Chondrocyte (in vitro differentiated cells): ENCODE results near the gene MAP2K5. TPM values are rescaled to one million over a fixed set of nuclear protein-coding genes. Genes with fewer than 3 reads are reported as not detected.

Source experiments
- DNase-seq: peaks from one replicate; pipeline ENCODE4 v3.0.0; 2021; ENCODE audit warnings: mixed read lengths, low spot score
- H3K27ac Mint-ChIP-seq: one replicate; pipeline ENCODE4 v1.8.0; 2021; ENCODE audit warnings: mild to moderate bottlenecking, moderate library complexity, mixed read lengths; ENCODE audit not compliant: unreplicated experiment
- H3K27me3 Mint-ChIP-seq: 2 replicates; pipeline ENCODE4 v1.8.0; 2021; ENCODE audit warnings: low read depth, mixed read lengths
- H3K36me3 Mint-ChIP-seq: 2 replicates; pipeline ENCODE4 v1.8.0; 2021; ENCODE audit warnings: low read depth, mixed read lengths
- H3K4me1 Mint-ChIP-seq: 2 replicates; pipeline ENCODE4 v1.8.0; 2021; ENCODE audit warnings: low read depth, mild to moderate bottlenecking, mixed read lengths
- H3K4me3 Mint-ChIP-seq: one replicate; pipeline ENCODE4 v1.8.0; 2021; ENCODE audit warnings: mild to moderate bottlenecking, moderate library complexity, mixed read lengths; ENCODE audit not compliant: unreplicated experiment
- H3K9me3 Mint-ChIP-seq: 2 replicates; pipeline ENCODE4 v1.8.0; 2021; ENCODE audit warnings: low read depth, mixed read lengths
- total RNA-seq: library from RNA; stranded (reverse); gene quantifications from 3 replicates; pipeline ENCODE4 v1.2.1, GENCODE V29; 2021
- TF ChIP-seq, protein P1 (sequence below): fragments of 200-600 bp; sonication (generic); IDR thresholded peaks from 2 replicates; pipeline ENCODE4 v1.5.0; 2021; ENCODE audit warnings: antibody characterized with exemption, mild to moderate bottlenecking, moderate library complexity

Gene MAP2K5
- total RNA-seq, 1 donor from 2014 or later, result 14.0 TPM

DNA sequence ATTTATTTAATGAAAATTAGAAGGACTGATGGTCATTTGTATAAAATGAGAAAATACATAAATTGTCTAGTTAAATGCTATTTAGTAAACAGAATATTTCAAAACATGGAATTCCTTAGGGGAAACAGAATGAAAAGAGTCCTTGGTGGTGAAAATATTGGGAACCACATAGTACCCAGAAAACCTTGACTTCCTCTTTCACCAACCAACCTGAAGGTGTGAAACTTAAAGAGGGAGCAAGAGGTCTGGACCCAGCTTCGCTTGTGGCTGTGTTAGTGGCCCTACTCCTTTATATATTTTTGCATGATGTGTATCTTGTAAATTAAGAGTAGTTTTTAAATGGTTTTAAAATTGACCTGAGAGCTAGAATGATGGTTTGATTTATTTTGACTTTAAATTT, 64.2 kb downstream of the MAP2K5 start:
- no peak overlapping the region for H3K4me3 Mint-ChIP-seq

GRCh38 chr15:67607329-67607728, 64.8 kb downstream of the MAP2K5 start:
- TF ChIP-seq, protein P1, sequence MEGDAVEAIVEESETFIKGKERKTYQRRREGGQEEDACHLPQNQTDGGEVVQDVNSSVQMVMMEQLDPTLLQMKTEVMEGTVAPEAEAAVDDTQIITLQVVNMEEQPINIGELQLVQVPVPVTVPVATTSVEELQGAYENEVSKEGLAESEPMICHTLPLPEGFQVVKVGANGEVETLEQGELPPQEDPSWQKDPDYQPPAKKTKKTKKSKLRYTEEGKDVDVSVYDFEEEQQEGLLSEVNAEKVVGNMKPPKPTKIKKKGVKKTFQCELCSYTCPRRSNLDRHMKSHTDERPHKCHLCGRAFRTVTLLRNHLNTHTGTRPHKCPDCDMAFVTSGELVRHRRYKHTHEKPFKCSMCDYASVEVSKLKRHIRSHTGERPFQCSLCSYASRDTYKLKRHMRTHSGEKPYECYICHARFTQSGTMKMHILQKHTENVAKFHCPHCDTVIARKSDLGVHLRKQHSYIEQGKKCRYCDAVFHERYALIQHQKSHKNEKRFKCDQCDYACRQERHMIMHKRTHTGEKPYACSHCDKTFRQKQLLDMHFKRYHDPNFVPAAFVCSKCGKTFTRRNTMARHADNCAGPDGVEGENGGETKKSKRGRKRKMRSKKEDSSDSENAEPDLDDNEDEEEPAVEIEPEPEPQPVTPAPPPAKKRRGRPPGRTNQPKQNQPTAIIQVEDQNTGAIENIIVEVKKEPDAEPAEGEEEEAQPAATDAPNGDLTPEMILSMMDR, result no peak
- Mint-ChIP-seq H3K9me3 (peaks cover 3% of the 10 kb centered on the region), H3K4me3 (no peak overlapping the region), H3K36me3 (peaks cover 6% of the 10 kb centered on the region), H3K4me1 (peaks cover 3% of the 10 kb centered on the region), H3K27me3 (no peaks in the 10 kb centered on the region), H3K27ac (no peak overlapping the region)
- no peak for DNase-seq

More for the DNA sequence above, 64.2 kb downstream of the MAP2K5 start:
- TF ChIP-seq, protein P1, result no peak
- H3K36me3 Mint-ChIP-seq, result peaks cover 4% of the 10 kb centered on the region
- peaks cover 3% of the 10 kb centered on the region for H3K9me3 Mint-ChIP-seq
- no peak overlapping the region for H3K27ac Mint-ChIP-seq
- H3K27me3 Mint-ChIP-seq, result no peaks in the 10 kb centered on the region
- no peak for DNase-seq
- H3K4me1 Mint-ChIP-seq, result peaks cover 4% of the 10 kb centered on the region

- Mint-ChIP-seq H3K27ac (no peak overlapping the region), H3K4me1 (peaks cover 3% of the 10 kb centered on the region), H3K4me3 (no peak overlapping the region), H3K9me3 (peaks cover 3% of the 10 kb centered on the region), H3K36me3 (peaks cover 6% of the 10 kb centered on the region), H3K27me3 (no peaks in the 10 kb centered on the region)
- DNase-seq, result no peak
- TF ChIP-seq, protein P1, result no peak
These were observed 65.6 kb downstream of the MAP2K5 start for GRCh38 chr15:67607959-67608637.

- H3K4me3 Mint-ChIP-seq, result no peak overlapping the region
- H3K36me3 Mint-ChIP-seq, result peaks cover 6% of the 10 kb centered on the region
- no peak overlapping the region for H3K27ac Mint-ChIP-seq
- H3K9me3 Mint-ChIP-seq, result peaks cover 3% of the 10 kb centered on the region
- TF ChIP-seq, protein P1, result no peak
- H3K4me1 Mint-ChIP-seq, result peaks cover 3% of the 10 kb centered on the region
- H3K27me3 Mint-ChIP-seq, result no peaks in the 10 kb centered on the region
- no peak for DNase-seq
These were observed 66.1 kb downstream of the MAP2K5 start for GRCh38 chr15:67608638-67608959.

DNA sequence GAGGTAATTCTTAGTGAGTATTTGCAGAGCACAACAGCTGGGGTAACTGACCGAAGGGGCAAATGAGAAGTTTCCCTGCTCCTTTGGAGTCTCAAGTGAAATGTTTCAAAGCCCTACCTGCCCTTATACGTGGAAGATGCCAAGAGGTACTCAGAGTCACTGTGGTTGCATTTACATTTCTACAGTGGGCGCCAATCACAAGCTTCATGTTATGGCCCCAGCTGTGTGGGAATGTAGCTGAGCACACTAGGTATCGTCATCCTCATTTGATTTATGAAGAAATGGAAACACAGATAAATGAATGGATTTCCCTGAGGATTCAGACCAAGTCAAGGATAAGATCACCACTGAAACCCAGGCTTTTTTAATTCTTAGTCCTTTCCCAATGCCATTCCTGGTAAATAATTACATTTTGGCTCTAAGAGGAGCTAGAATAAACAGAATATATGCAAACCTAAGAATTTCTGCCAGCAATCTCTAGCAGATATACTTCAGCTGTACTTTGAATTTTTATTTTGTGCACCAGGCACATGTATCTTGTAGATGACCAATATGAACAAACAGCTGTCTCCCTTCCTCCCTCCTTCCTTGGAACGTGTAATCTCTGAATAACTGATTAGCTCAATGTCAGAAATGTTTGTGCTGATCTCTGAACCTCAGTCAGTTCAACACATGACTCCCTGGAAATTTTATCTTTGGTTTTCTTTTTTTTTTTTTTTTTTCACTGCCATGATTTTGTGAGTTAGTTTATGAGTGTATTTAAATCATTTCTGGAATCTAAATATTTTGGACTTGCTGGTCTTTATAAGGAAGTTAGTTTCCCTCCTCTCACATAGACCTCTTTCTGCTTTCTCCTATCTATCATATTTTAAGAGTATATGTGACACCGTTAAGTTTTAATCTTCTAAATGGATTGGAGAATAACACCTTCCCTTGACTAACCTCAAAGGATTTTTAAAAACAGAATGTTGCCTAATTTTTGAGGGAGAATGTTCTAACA, 69.2 kb downstream of the MAP2K5 start:
- Mint-ChIP-seq H3K36me3 (peaks cover 6% of the 10 kb centered on the region), H3K27me3 (no peaks in the 10 kb centered on the region), H3K9me3 (peaks cover 3% of the 10 kb centered on the region), H3K4me3 (no peak overlapping the region), H3K4me1 (peaks cover 3% of the 10 kb centered on the region), H3K27ac (no peak overlapping the region)
- TF ChIP-seq, protein P1, result no peak
- no peak for DNase-seq
